Measurements from ENCODE around the gene GAB2. TPM values are rescaled to one million over a fixed set of nuclear protein-coding genes. Genes with fewer than 3 reads are reported as not detected.

GAB2 gene
- total and polyA plus RNA-seq, 10 of the 15 experiments (the other 5 are each of a cell fraction or from before 2014, with no cell fraction given) = 0.69 to 12.6 (median 3.8) TPM

- Histone ChIP-seq H3K4me2 (ENCODE audit: control insufficient read depth, insufficient read depth) (no peak overlapping the region), H2AFZ (ENCODE audit: control insufficient read depth, low read depth, low read length) (no peak overlapping the region), H3K4me1 (ENCODE audit: control insufficient read depth, insufficient read depth, low read length) (no peaks in the 10 kb centered on the region), H3K36me3 (ENCODE audit: control insufficient read depth in 2 of 2, insufficient read depth in 2 of 2, low read length in 1 of 2) (no peaks in the 10 kb centered on the region), H3K79me2 (ENCODE audit: control insufficient read depth, insufficient read depth, low read length) (no peaks in the 10 kb centered on the region), H4K20me1 (ENCODE audit: control insufficient read depth, insufficient read depth) (no peaks in the 10 kb centered on the region), H3K4me3 (no peak overlapping the region), H3K27me3 (replicated peaks in 1 of 2; ENCODE audit: control insufficient read depth in 2 of 2, insufficient read depth in 2 of 2, low read length in 1 of 2) (no peaks in the 10 kb centered on the region), H3K27ac (ENCODE audit: control insufficient read depth, insufficient read depth) (no peak overlapping the region), H3K9me3 (replicated peaks; ENCODE audit: control insufficient read depth, insufficient read depth, low read length) (no peaks in the 10 kb centered on the region), H3K9ac (ENCODE audit: control insufficient read depth, insufficient read depth, low read length) (no peak overlapping the region)
- intact Hi-C loops (cut with micrococcal nuclease; ENCODE audit: unreplicated experiment) = no loop called here
- TF ChIP-seq RB1 (IDR thresholded peaks at IDR 0.05; ENCODE audit: borderline replicate concordance) (no peak), BCL11A (IDR thresholded peaks at IDR 0.05; ENCODE audit: low read depth, low read length) (no peak)
- POLR2A ChIA-PET = no interaction called here
- FAIRE-seq (no peak), DNase-seq (ENCODE audit: low read depth, low spot score) (no peak), ATAC-seq (no peak)
- RAD21 ChIA-PET (ENCODE audit: unreplicated experiment) = no interaction called here
- SMC1A ChIA-PET (ENCODE audit: uncharacterized antibody, unreplicated experiment) = interaction anchor here (0.6 kb wide), 1 partner anchor 186 kb away, joined by 3 read pairs; no protein-coding TSS in a partner anchor
- CTCF ChIA-PET = interaction anchor here (0.8 to 1.4 kb wide), 2 partner anchors 8 to 63 kb away, joined by 3 to 4 read pairs; no protein-coding TSS in a partner anchor
- no TSS peak for BruUV-seq (replicated peaks)
- in situ Hi-C loops (cut with MboI) = no loop called here
- 96% methylated on average over 3 of the region's 3 CpGs for WGBS (ENCODE audit: insufficient coverage, insufficient replicate concordance, low lambda C conversion rate, missing lambda C conversion rate)
Measured at GRCh38 chr11:78257654-78258053, 160.0 kb downstream of the GAB2 start.

DNA sequence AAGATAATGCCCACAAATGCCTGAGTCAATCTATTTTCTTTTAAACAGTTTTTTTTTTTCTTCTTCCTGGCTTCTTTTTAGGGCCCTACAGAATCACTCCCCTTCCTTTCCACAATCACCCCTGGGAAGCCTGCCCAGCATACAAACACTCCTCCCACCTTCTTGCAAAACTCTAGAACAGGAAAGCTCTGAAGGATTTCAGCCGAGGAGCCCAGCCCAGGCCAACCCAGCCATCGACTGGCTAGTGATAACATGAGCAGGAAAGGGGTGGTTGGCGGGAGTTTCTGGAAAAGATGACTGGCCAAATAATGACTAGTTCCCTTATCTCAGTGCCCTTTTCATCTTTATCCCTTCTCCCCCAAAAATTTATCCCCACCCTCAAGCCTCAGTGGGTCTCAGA is 160.7 kb downstream of the GAB2 start:
- Histone ChIP-seq H3K9ac (ENCODE audit: control insufficient read depth, insufficient read depth, low read length) (no peak overlapping the region), H3K4me1 (ENCODE audit: control insufficient read depth, insufficient read depth, low read length) (no peaks in the 10 kb centered on the region), H3K27ac (ENCODE audit: control insufficient read depth, insufficient read depth) (no peak overlapping the region), H3K4me3 (no peak overlapping the region), H2AFZ (ENCODE audit: control insufficient read depth, low read depth, low read length) (no peak overlapping the region), H4K20me1 (ENCODE audit: control insufficient read depth, insufficient read depth) (no peaks in the 10 kb centered on the region), H3K4me2 (ENCODE audit: control insufficient read depth, insufficient read depth) (no peak overlapping the region), H3K9me3 (replicated peaks; ENCODE audit: control insufficient read depth, insufficient read depth, low read length) (no peaks in the 10 kb centered on the region), H3K36me3 (ENCODE audit: control insufficient read depth in 2 of 2, insufficient read depth in 2 of 2, low read length in 1 of 2) (no peaks in the 10 kb centered on the region), H3K79me2 (ENCODE audit: control insufficient read depth, insufficient read depth, low read length) (no peaks in the 10 kb centered on the region), H3K27me3 (replicated peaks in 1 of 2; ENCODE audit: control insufficient read depth in 2 of 2, insufficient read depth in 2 of 2, low read length in 1 of 2) (no peaks in the 10 kb centered on the region)
- no peak for FAIRE-seq
- no peak for ATAC-seq
- ChIA-PET POLR2A (interaction anchor here (0.7 kb wide), 1 partner anchor 55 kb away, joined by 3 read pairs; no protein-coding TSS in a partner anchor), SMC1A (ENCODE audit: uncharacterized antibody, unreplicated experiment) (interaction anchor here (0.6 kb wide), 1 partner anchor 186 kb away, joined by 3 read pairs; no protein-coding TSS in a partner anchor), RAD21 (ENCODE audit: unreplicated experiment) (no interaction called here), CTCF (interaction anchor here (0.8 to 1.4 kb wide), 2 partner anchors 9 to 63 kb away, joined by 3 to 4 read pairs; no protein-coding TSS in a partner anchor)
- in situ Hi-C loops (cut with MboI) (no loop called here), intact Hi-C loops (cut with micrococcal nuclease; ENCODE audit: unreplicated experiment) (no loop called here)
- WGBS (ENCODE audit: insufficient coverage, insufficient replicate concordance, low lambda C conversion rate, missing lambda C conversion rate) = 74% methylated on average over 3 of the region's 3 CpGs
- no TSS peak for BruUV-seq (replicated peaks)
- DNase-seq (ENCODE audit: low read depth, low spot score) = no peak
- TF ChIP-seq BRCA1 (IDR thresholded peaks at IDR 0.05; ENCODE audit: low read depth, low read length) = no peak
- TF ChIP-seq RAD51 (IDR thresholded peaks at IDR 0.05) = no peak
- no peak for TF ChIP-seq ZNF622 (IDR thresholded peaks at IDR 0.05)
- TF ChIP-seq HCFC1 (IDR thresholded peaks at IDR 0.05; ENCODE audit: low read length) = no peak
- TF ChIP-seq ZNF24 (IDR thresholded peaks at IDR 0.05) = no peak
- no peak for TF ChIP-seq ZNF687 (IDR thresholded peaks at IDR 0.05)
- TF ChIP-seq SRF (IDR thresholded peaks at IDR 0.05; ENCODE audit: low read depth in 2 of 2, low read length in 2 of 2) = no peak
- no peak for TF ChIP-seq RB1 (IDR thresholded peaks at IDR 0.05; ENCODE audit: borderline replicate concordance)
- TF ChIP-seq ZBED1 (IDR thresholded peaks at IDR 0.05; ENCODE audit: borderline replicate concordance) = no peak
- no peak for TF ChIP-seq ETV6 (conservative IDR thresholded peaks at IDR 0.05 in 1 of 2, IDR thresholded peaks at IDR 0.05 in 1 of 2; ENCODE audit: borderline replicate concordance in 1 of 2, low read depth in 1 of 2)
- TF ChIP-seq FOXK2 (IDR thresholded peaks at IDR 0.05) = no peak
- TF ChIP-seq MTA2 (IDR thresholded peaks at IDR 0.05; ENCODE audit: low read depth) = no peak
- TF ChIP-seq CBX3 (IDR thresholded peaks at IDR 0.05; ENCODE audit: borderline replicate concordance, low read depth) = no peak
- no peak for TF ChIP-seq MEF2A (IDR thresholded peaks at IDR 0.05; ENCODE audit: insufficient read depth, low read depth, low read length)
- no peak for TF ChIP-seq PML (IDR thresholded peaks at IDR 0.05; ENCODE audit: low read length)
- TF ChIP-seq ZNF274 (IDR thresholded peaks at IDR 0.05; ENCODE audit: insufficient read depth, insufficient read length) = no peak
